ENCODE results near the gene SLC4A8.
"Not testable (repeated sequence)": the region's sequence is repeated elsewhere in the genome, so short reads cannot be mapped to it uniquely, and the experiment has no call there.

The SLC4A8 gene

DNA sequence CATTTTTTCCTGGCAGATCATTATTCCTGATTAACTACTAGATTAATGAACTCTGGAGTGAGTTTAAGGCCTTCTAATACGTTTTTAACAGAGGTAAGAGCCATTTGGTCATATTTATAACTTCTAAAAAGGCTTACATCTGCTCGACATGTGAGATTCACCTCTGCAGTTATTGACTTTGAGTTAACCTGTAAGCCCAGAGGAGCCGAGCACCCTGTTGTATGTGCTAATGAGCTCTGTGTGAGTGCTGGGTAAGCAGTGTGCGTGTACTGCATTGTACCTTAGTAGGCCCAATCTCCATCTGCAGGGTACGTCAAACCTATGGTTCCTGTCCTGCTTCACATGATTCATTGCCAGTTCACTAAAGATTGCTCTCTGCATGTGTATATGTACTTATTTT, 18.9 kb downstream of the SLC4A8 start:
- DNase-seq (ENCODE audit: low spot score in 2 of 2) (no peak), ATAC-seq (replicated peaks; ENCODE audit: extremely low read depth, poor library complexity, severe bottlenecking) (no peak)
- Mint-ChIP-seq H3K27ac (ENCODE audit: low read depth) (no peak overlapping the region), H3K27me3 (no peaks in the 10 kb centered on the region), H3K9me3 (no peaks in the 10 kb centered on the region), H3K4me3 (no peak overlapping the region), H3K36me3 (ENCODE audit: insufficient read depth) (no peaks in the 10 kb centered on the region), H3K4me1 (peaks cover 11% of the 10 kb centered on the region)

DNA sequence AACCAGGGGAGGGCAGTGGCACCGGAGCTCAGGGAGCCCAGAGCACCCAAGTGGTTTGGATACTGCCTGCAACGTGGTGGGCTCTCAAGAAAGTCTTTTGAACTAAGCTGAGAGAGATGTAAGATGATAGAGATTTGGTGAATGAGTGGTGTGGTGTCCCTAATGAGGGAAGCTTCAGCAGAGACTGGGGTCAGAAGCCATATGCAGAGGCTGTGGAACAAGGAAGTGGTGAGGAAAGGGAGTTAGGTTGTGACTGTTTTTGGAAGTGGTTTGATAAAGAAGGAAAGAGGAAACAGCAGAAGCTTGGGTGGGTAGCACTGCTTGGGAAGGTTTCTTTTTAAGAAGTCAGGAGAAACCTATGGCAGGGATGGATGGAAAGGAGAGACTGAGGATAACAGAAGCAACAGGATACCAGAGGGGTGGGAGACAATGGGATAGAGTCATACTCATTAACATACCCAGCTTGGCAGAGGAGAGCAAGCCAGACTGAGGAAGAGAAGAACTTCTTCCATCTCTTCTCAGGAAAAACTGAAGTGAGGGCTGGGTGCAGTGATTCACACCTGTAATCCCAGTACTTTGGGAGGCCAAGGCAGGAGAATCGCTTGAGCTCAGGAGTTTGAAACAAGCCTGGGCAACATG, 24.1 kb downstream of the SLC4A8 start:
- H3K9me3 Mint-ChIP-seq, result no peaks in the 10 kb centered on the region
- H3K4me1 Mint-ChIP-seq, result no peaks in the 10 kb centered on the region
- no peak overlapping the region for H3K27ac Mint-ChIP-seq (ENCODE audit: low read depth)
- ATAC-seq (replicated peaks; ENCODE audit: extremely low read depth, poor library complexity, severe bottlenecking) (no peak), DNase-seq (ENCODE audit: low spot score in 2 of 2) (no peak)
- H3K36me3 Mint-ChIP-seq (ENCODE audit: insufficient read depth), result no peaks in the 10 kb centered on the region
- H3K4me3 Mint-ChIP-seq, result no peak overlapping the region
- no peaks in the 10 kb centered on the region for H3K27me3 Mint-ChIP-seq

DNA sequence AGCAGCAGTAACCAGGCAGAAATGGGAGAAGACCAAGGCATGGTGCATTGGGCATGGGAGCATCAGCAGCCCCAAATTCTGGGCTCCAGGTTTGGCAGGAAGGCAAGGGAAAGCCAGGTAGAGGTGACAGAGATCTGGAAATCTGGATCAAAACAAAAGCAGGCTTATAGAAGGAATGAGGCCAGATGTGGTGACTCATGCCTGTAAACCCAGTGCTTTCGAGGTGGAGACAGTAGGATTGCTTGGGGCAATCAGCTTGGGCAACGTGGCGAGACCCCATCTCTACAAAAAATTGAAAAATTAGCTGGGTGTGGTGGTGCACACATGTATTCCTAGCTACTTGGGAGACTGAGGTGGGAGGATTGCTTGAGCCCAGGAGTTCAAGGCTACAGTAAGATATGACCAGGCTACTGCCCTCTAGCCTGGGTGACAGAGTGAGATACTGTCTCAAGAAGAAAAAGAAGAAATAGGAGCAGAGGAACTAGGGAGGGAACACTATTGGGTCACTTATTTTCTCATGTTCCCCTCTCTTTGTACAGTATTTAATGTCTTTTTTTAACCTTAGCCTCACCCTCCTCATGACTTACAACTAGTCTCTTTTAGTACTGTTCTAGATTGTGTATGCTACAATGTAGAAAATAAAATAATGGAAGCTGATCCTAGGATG, 25.1 kb downstream of the SLC4A8 start:
- ATAC-seq (replicated peaks; ENCODE audit: extremely low read depth, poor library complexity, severe bottlenecking) (no peak), DNase-seq (ENCODE audit: low spot score in 2 of 2) (no peak)
- no peaks in the 10 kb centered on the region for H3K9me3 Mint-ChIP-seq
- H3K4me3 Mint-ChIP-seq, result no peak overlapping the region
- no peaks in the 10 kb centered on the region for H3K4me1 Mint-ChIP-seq
- no peaks in the 10 kb centered on the region for H3K36me3 Mint-ChIP-seq (ENCODE audit: insufficient read depth)
- H3K27me3 Mint-ChIP-seq, result no peaks in the 10 kb centered on the region
- H3K27ac Mint-ChIP-seq (ENCODE audit: low read depth), result no peak overlapping the region

DNA sequence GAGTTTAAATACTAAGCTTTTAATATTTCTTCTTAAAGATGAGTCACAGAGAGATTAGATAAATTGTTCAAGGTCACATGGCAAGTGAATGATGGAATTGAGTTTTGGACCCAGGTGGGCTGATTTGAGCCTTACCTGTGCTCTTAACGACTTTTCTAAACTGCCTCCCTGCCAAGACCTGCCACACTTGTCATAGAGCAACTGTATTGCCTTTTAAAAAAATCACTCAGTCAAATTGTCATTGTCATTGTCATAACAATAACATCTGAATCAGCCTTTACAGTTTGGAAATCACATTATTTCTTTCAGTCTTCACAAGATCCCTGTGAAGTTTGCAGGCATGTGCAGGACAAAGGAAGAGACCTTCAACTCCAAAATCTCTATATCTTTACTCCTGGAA, 25.7 kb downstream of the SLC4A8 start:
- DNase-seq (ENCODE audit: low spot score in 2 of 2) (no peak), ATAC-seq (replicated peaks; ENCODE audit: extremely low read depth, poor library complexity, severe bottlenecking) (no peak)
- Mint-ChIP-seq H3K9me3 (no peaks in the 10 kb centered on the region), H3K27me3 (no peaks in the 10 kb centered on the region), H3K4me1 (no peaks in the 10 kb centered on the region), H3K4me3 (no peak overlapping the region), H3K36me3 (ENCODE audit: insufficient read depth) (no peaks in the 10 kb centered on the region), H3K27ac (ENCODE audit: low read depth) (no peak overlapping the region)

DNA sequence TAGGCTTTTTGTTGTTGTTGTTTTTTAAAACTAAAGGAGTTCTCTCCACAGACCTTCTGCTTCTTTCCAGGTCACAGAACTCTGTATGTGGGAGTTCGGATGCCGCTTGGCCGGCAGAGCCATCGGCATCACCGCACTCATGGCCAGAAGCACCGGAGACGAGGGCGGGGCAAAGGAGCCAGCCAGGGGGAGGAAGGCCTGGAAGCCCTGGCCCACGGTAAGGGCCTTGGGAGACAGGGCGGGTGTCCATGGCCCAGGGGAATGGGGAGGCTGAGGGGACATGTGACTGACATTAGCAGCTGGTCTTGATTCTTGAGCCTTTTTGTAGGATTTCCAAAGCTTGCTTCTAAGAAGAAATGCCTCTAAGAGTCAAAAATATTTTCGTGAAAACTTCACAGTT, 26.2 kb downstream of the SLC4A8 start:
- DNase-seq (ENCODE audit: low spot score in 2 of 2) (no peak), ATAC-seq (replicated peaks; ENCODE audit: extremely low read depth, poor library complexity, severe bottlenecking) (no peak)
- no peaks in the 10 kb centered on the region for H3K36me3 Mint-ChIP-seq (ENCODE audit: insufficient read depth)

DNA sequence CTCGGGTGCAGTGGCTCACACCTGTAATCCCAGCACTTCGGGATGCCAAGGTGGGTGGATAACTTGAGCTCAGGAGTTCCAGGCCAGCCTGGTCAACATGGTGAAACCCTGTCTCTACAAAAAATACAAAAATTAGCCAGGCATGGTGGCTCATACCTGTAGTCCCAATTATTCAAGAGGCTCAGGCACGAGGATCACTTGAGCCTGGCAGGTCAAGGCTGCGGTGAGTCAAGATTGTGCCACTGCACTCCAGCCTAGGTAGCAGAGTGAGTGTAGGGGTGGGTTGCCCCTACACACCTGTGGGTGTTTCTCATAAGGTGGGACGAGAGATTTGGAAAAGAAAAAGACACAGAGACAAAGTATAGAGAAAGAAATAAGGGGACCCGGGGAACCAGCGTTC, 29.4 kb downstream of the SLC4A8 start:
- H3K27ac Mint-ChIP-seq (ENCODE audit: low read depth), result not testable (repeated sequence)

More for the DNA sequence above, 26.2 kb downstream of the SLC4A8 start:
- H3K4me1 Mint-ChIP-seq, result no peaks in the 10 kb centered on the region
- no peak overlapping the region for H3K4me3 Mint-ChIP-seq
- no peaks in the 10 kb centered on the region for H3K27me3 Mint-ChIP-seq
- H3K27ac Mint-ChIP-seq (ENCODE audit: low read depth), result no peak overlapping the region
- no peaks in the 10 kb centered on the region for H3K9me3 Mint-ChIP-seq

DNA sequence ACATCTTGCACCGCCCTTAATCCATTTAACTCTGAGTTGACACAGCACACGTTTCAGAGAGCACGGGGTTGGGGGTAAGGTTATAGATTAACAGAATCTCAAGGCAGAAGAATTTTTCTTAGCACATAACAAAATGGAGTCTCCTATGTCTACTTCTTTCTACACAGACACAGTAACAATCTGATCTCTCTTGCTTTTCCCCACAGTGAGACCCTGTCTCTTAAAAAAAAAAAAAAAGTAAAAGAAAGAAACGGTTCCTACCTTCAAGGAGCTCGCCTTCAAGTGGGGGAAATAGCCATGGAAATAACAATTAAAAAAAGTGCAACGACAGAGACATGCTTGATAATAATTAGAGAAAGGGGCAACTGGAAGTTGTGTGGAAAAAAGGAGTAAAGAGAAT, 30.4 kb downstream of the SLC4A8 start:
- not testable (repeated sequence) for H3K9me3 Mint-ChIP-seq; H3K27me3 Mint-ChIP-seq; H3K4me3 Mint-ChIP-seq; H3K4me1 Mint-ChIP-seq; DNase-seq (ENCODE audit: low spot score in 2 of 2); ATAC-seq (replicated peaks; ENCODE audit: extremely low read depth, poor library complexity, severe bottlenecking); H3K36me3 Mint-ChIP-seq (ENCODE audit: insufficient read depth)
- H3K27ac Mint-ChIP-seq (ENCODE audit: low read depth), result peak overlapping the region; percentile 40

More for the DNA sequence above, 29.4 kb downstream of the SLC4A8 start:
- not testable (repeated sequence) for H3K27me3 Mint-ChIP-seq; H3K36me3 Mint-ChIP-seq (ENCODE audit: insufficient read depth); H3K4me1 Mint-ChIP-seq; H3K9me3 Mint-ChIP-seq; ATAC-seq (replicated peaks; ENCODE audit: extremely low read depth, poor library complexity, severe bottlenecking); H3K4me3 Mint-ChIP-seq; DNase-seq (ENCODE audit: low spot score in 2 of 2)

DNA sequence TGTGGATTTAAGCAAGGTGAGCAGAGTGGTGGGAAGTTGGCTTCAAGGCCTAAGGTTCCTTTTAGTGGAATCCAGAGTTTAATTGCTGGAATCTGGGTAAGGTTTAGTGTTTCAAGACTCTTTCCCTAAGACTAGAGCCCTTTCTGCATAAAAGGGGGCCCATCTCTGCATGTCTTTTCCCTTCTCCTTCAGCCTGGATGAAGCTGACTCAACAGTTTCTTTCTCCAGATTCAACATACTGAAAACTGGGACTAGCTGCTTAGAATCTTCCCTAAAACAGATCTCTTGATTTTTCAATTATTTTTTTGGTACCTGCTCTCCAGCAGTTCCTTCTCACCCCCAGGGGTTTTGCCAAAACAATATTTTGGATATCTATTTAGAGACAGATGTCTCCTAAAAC, 34.0 kb downstream of the SLC4A8 start:
- no peaks in the 10 kb centered on the region for H3K9me3 Mint-ChIP-seq

DNA sequence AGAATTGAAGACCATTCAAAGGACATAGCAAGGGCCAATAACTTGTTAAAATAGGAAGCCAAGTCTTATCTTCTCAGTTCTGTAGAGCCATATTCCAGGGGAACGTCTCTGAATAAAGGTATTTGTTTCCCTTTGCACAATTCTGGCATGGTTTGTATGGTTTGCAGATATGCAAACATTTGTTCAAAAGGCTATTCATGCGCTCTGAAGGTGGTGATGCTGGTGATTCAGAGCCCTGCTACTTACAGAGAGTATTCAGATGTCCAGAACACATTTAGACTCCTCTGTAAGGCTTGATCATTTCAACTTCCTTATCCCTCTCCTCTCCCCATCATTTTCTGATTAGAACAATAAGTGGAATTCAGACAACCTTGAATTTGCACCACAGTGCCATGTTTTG, 35.9 kb downstream of the SLC4A8 start:
- no peak for DNase-seq (ENCODE audit: low spot score in 2 of 2)
- H3K27me3 Mint-ChIP-seq, result no peaks in the 10 kb centered on the region
- no peaks in the 10 kb centered on the region for H3K36me3 Mint-ChIP-seq (ENCODE audit: insufficient read depth)
- no peak for ATAC-seq (replicated peaks; ENCODE audit: extremely low read depth, poor library complexity, severe bottlenecking)
- H3K4me1 Mint-ChIP-seq, result no peaks in the 10 kb centered on the region
- H3K4me3 Mint-ChIP-seq, result no peak overlapping the region
- no peak overlapping the region for H3K27ac Mint-ChIP-seq (ENCODE audit: low read depth)
- H3K9me3 Mint-ChIP-seq, result no peaks in the 10 kb centered on the region

More for the DNA sequence above, 34.0 kb downstream of the SLC4A8 start:
- no peak overlapping the region for H3K27ac Mint-ChIP-seq (ENCODE audit: low read depth)
- ATAC-seq (replicated peaks; ENCODE audit: extremely low read depth, poor library complexity, severe bottlenecking) (no peak), DNase-seq (ENCODE audit: low spot score in 2 of 2) (no peak)
- no peaks in the 10 kb centered on the region for H3K4me1 Mint-ChIP-seq
- no peak overlapping the region for H3K4me3 Mint-ChIP-seq
- no peaks in the 10 kb centered on the region for H3K27me3 Mint-ChIP-seq
- H3K36me3 Mint-ChIP-seq (ENCODE audit: insufficient read depth), result no peaks in the 10 kb centered on the region

DNA sequence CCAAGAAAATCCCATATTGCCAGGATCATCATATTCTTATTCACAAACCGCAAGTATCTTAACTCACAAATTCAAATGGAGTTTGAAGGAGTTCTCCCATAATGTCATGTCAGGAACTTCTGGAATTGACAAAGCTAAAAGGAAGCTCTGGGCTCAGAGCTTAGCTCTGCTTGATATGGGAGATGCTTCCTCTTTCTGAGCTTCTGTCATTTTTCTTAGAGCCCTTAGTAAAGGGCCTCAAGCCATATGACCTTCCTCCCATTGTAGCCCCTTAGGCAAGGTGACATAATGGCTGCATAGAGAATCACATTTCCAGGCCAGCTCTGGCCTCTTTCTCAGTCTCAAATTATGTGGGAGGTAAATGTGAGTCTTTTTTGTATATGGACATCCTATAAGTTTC, 40.9 kb downstream of the SLC4A8 start:
- ATAC-seq (replicated peaks; ENCODE audit: extremely low read depth, poor library complexity, severe bottlenecking) (no peak), DNase-seq (ENCODE audit: low spot score in 2 of 2) (no peak)
- Mint-ChIP-seq H3K36me3 (ENCODE audit: insufficient read depth) (no peaks in the 10 kb centered on the region), H3K9me3 (no peaks in the 10 kb centered on the region), H3K27ac (ENCODE audit: low read depth) (no peak overlapping the region), H3K4me3 (no peak overlapping the region), H3K27me3 (no peaks in the 10 kb centered on the region), H3K4me1 (no peaks in the 10 kb centered on the region)

DNA sequence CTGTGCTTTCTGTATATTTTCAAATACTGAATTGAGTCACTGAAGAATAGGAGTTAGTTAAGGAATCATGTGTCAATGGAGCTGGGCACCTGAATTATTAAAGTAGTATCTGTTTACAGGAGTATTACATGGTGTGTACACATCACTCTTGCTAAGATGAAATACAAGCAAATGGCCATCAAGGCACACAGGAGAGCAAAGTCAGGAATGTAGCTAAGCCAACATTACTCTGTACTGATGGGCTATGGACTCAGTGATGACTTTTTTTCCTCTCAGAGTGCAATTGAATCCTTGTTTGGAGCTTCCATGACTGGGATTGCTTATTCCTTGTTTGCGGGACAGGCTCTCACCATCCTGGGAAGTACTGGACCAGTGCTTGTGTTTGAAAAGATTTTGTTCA, 45.5 kb downstream of the SLC4A8 start:
- ATAC-seq (replicated peaks; ENCODE audit: extremely low read depth, poor library complexity, severe bottlenecking) (no peak), DNase-seq (ENCODE audit: low spot score in 2 of 2) (no peak)
- Mint-ChIP-seq H3K27me3 (no peaks in the 10 kb centered on the region), H3K9me3 (no peaks in the 10 kb centered on the region), H3K4me1 (no peaks in the 10 kb centered on the region), H3K27ac (ENCODE audit: low read depth) (no peak overlapping the region), H3K4me3 (no peak overlapping the region), H3K36me3 (ENCODE audit: insufficient read depth) (no peaks in the 10 kb centered on the region)

DNA sequence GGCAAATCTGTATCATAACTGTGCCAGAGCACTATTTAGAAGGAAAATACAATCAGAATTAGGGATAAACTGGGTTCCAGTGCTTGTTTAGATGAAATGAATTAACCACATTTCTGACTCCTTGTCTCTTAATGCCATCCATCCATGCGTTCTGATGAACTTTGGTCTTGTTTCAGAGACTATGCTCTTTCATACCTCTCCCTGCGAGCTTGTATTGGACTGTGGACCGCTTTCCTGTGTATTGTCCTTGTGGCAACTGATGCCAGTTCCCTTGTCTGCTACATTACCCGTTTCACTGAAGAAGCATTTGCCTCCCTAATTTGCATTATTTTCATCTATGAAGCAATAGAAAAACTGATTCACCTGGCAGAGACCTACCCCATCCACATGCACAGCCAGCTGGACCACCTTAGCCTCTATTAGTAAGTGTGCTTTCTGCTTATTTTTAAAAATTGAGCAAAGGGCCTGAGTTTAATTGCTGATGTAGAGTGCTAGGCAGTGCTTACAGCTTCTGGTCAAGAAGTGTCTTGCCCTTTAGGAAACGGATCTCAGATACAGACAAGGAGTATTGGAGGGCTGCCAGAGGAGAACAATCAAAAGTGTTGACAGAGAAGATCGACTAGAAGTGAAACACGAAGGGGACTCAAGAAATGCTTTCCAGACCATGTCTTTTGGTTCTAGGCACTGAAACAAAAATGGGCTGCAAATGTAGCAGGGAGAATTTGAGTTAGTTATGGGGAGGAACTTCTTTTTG, 46.7 kb downstream of the SLC4A8 start:
- ATAC-seq (replicated peaks; ENCODE audit: extremely low read depth, poor library complexity, severe bottlenecking), result no peak
- no peak overlapping the region for H3K4me3 Mint-ChIP-seq
- H3K9me3 Mint-ChIP-seq, result no peaks in the 10 kb centered on the region
- no peaks in the 10 kb centered on the region for H3K36me3 Mint-ChIP-seq (ENCODE audit: insufficient read depth)
- H3K4me1 Mint-ChIP-seq, result no peaks in the 10 kb centered on the region
- no peak overlapping the region for H3K27ac Mint-ChIP-seq (ENCODE audit: low read depth)
- no peak for DNase-seq (ENCODE audit: low spot score in 2 of 2)
- H3K27me3 Mint-ChIP-seq, result no peaks in the 10 kb centered on the region

DNA sequence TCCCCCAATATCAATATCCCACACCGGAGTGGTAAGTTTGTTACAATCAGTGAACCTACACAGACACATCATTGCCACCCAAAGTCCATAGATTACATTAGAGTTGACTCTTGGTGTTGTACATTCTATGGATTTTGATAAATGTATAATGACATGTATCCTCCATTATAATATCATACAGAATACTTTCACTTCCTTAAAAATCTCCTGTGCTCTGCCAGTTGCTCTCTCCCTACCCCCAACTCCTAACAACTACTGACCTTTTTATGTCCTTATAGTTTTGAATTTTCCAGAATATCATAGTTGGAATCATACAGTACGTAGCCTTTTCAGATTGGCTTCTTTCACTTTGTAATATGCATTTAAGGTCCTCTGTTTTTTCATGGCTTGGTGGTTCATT, 48.4 kb downstream of the SLC4A8 start:
- DNase-seq (ENCODE audit: low spot score in 2 of 2) (no peak), ATAC-seq (replicated peaks; ENCODE audit: extremely low read depth, poor library complexity, severe bottlenecking) (no peak)
- Mint-ChIP-seq H3K36me3 (ENCODE audit: insufficient read depth) (no peaks in the 10 kb centered on the region), H3K4me3 (no peak overlapping the region), H3K9me3 (no peaks in the 10 kb centered on the region), H3K27ac (ENCODE audit: low read depth) (no peak overlapping the region), H3K27me3 (no peaks in the 10 kb centered on the region), H3K4me1 (no peaks in the 10 kb centered on the region)

All from central memory CD8-positive, alpha-beta T cell (primary cell).